Measurements from ENCODE around the gene LRRC61.

The LRRC61 gene

DNA sequence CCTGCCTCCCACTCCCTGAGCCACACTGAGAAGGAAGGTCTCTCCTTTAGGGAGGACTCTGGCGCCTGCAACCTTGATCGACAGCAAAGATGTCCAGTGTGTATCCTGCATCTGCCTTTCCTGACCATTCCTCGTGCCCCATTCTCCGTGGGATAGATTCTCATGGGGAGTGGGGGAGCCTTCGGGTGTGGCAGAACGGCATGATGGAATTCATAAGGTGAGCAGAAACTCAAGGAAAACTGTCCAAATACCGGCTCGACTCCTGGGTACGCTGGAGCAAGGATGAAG, 18.9 kb downstream of the LRRC61 start:
- ChIA-PET CTCF (no interaction called here), POLR2A (ENCODE audit: low non-redundant PET) (no interaction called here)
- DNase-seq (ENCODE audit: low spot score), result no peak
- no peak overlapping the region for H3K27ac ChIP-seq
- no peak for TF ChIP-seq CTCF (conservative IDR thresholded peaks at IDR 0.05; ENCODE audit: low read depth)

GRCh38 chr7:150343225-150343624, 20.1 kb downstream of the LRRC61 start:
- ChIA-PET POLR2A (ENCODE audit: low non-redundant PET) (no interaction called here), CTCF (interaction anchor here (0.6 kb wide), 1 partner anchor 971 kb away, joined by 3 read pairs; no protein-coding TSS in a partner anchor)
- H3K27ac ChIP-seq, result no peak overlapping the region
- TF ChIP-seq CTCF (conservative IDR thresholded peaks at IDR 0.05; ENCODE audit: low read depth), result no peak
- no peak for DNase-seq (ENCODE audit: low spot score)

DNA sequence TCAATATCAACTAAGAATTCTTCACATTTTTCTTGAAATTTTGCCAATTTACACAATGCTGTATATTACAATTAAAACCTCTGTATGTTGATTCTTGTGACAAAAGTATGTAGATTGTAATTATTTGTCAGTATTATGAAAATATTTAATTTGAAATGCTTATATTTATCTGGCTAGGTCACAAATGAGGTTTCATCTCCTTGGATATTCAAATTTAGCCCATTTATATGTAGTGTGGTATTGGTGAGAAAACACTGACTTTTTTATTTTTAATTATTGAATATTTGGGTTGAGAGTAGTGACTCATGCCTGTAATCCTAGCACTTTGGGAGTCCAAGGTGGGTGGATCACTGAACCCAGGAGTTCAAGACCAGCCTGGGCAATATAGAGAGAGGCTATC, 21.1 kb downstream of the LRRC61 start:
- CTCF ChIA-PET, result no interaction called here
- no peak overlapping the region for H3K27ac ChIP-seq
- no peak for TF ChIP-seq CTCF (conservative IDR thresholded peaks at IDR 0.05; ENCODE audit: low read depth)
- POLR2A ChIA-PET (ENCODE audit: low non-redundant PET), result no interaction called here
- no peak for DNase-seq (ENCODE audit: low spot score)

GRCh38 chr7:150345012-150345411, 21.9 kb downstream of the LRRC61 start:
- no peak for DNase-seq (ENCODE audit: low spot score)
- POLR2A ChIA-PET (ENCODE audit: low non-redundant PET), result no interaction called here
- no peak overlapping the region for H3K27ac ChIP-seq
- TF ChIP-seq CTCF (conservative IDR thresholded peaks at IDR 0.05; ENCODE audit: low read depth), result no peak
- CTCF ChIA-PET, result no interaction called here

DNA sequence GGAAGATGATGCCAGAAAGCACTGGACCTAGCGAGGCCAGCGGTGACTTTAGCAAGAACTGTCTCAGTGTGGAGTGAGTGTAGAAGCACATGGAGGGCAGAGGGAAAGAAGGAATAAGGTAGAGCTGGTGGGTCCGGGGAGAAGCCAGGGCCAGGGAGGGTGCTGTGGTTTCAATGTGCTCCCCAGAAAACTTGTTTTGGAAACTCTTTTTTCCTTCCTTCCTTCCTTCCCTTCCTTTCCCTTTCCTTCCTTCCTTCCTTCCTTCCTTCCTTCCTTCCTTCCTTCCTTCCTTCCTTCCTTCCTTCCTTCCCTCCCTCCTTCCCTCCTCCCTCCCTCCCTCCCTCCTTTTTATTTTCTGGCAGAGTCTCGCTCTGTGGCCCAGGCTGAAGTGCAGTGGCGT, 23.8 kb downstream of the LRRC61 start:
- no peak for TF ChIP-seq CTCF (conservative IDR thresholded peaks at IDR 0.05; ENCODE audit: low read depth)
- no peak overlapping the region for H3K27ac ChIP-seq
- POLR2A ChIA-PET (ENCODE audit: low non-redundant PET), result no interaction called here
- CTCF ChIA-PET, result no interaction called here
- DNase-seq (ENCODE audit: low spot score), result no peak

GRCh38 chr7:150351587-150352194, 28.5 kb downstream of the LRRC61 start:
- CTCF ChIA-PET, result no interaction called here

More at GRCh38 chr7:150351587-150352194, 28.5 kb downstream of the LRRC61 start:
- TF ChIP-seq CTCF (conservative IDR thresholded peaks at IDR 0.05; ENCODE audit: low read depth), result no peak
- H3K27ac ChIP-seq, result no peak overlapping the region
- DNase-seq (ENCODE audit: low spot score), result no peak
- POLR2A ChIA-PET (ENCODE audit: low non-redundant PET), result no interaction called here

All from RWPE1 (cell line).